OCI-LY7 (cell line): ENCODE data around the gene RNF126.

Source experiments
- EZH2phosphoT487 ChIP-seq: fragments of 200-600 bp; sonication (generic); IDR thresholded peaks from 2 replicates; pipeline ENCODE4 v1.6.1; 2018; ENCODE audit warnings: low read depth, borderline replicate concordance, mild to moderate bottlenecking, mixed run types, antibody characterized with exemption, low read length, moderate library complexity, mixed read lengths
- TF ChIP-seq, protein P1 (sequence below): fragments of 200-600 bp; sonication (generic); conservative IDR thresholded peaks from 2 replicates; pipeline ENCODE4 v1.5.1; 2014; ENCODE audit warnings: mild to moderate bottlenecking, antibody characterized with exemption, low read length, moderate library complexity, mixed read lengths

DNA sequence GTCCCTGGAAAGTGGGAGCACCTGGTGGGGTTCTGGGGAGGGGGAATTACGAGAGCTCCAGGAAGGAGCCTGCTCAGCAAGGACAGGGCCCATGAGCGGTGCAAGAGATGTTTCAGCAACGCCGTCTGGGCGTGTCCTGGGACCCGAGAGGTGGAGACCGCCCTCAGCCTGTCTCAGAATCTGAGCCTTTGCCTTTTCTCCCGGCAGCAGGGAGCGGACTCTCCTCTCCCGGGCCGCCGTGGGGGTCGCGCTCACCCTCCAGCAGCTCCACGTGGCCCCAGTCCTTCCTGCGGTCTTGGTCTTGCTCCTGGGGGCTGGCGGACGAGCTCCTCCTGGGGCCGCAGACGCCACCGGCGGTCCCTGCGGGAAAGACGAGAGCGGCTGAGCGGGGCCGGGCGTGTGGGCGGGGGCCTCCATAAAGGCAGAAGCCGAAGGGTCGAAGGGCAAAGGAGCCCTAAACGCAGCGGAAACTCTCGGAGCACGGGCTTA lies 30.4 kb downstream of the RNF126 start:
- TF ChIP-seq, protein P1, sequence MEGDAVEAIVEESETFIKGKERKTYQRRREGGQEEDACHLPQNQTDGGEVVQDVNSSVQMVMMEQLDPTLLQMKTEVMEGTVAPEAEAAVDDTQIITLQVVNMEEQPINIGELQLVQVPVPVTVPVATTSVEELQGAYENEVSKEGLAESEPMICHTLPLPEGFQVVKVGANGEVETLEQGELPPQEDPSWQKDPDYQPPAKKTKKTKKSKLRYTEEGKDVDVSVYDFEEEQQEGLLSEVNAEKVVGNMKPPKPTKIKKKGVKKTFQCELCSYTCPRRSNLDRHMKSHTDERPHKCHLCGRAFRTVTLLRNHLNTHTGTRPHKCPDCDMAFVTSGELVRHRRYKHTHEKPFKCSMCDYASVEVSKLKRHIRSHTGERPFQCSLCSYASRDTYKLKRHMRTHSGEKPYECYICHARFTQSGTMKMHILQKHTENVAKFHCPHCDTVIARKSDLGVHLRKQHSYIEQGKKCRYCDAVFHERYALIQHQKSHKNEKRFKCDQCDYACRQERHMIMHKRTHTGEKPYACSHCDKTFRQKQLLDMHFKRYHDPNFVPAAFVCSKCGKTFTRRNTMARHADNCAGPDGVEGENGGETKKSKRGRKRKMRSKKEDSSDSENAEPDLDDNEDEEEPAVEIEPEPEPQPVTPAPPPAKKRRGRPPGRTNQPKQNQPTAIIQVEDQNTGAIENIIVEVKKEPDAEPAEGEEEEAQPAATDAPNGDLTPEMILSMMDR: no peak
- TF ChIP-seq EZH2phosphoT487: no peak
